ENCODE data around the gene TCF23.
"Not testable (repeated sequence)": the region's sequence is repeated elsewhere in the genome, so short reads cannot be mapped to it uniquely, and the experiment has no call there.

TCF23 gene

DNA sequence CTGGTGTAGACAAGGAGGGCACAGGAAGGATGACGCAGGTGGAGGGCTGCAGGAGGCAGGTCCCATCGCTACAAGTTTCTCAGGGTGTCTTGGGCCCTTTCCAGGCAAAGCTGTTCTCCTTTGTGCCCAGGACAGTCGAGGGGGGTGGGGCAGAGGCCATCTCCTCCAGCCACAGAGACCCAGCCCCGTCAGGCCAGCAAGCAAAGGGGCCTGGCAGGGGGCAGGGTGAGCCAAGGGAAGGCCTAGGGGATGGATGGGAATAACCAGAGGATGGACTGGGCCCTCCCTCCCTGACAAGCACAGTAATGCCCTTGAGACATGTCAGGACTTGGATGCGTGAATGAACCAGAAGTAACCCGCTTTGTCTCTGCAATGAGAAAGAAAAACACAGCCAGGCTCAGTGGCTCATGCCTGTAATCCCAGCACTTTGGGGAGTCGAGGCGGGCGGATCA is 6.3 kb downstream of the TCF23 start:
- no peak for DNase-seq

DNA sequence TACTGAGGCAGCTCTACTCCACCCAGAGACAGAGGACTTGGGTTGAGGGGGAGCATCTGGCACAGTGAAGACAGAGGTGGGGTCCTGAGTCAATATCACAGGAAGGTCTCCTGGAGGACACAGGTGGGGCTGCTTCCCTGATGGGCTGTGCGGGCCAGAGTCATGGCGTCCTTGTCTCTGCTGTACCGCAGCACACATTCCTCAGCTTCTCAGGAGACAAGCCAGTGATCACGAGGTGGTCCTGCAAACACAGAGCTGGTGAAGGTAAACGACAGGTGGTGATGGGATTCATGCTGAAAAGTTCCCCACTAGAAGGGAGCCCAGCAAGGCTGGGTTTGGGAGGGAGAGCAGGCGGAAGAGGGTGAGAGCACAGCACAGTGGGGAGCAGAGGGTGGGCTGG is 9.7 kb downstream of the TCF23 start:
- no peak for DNase-seq

DNA sequence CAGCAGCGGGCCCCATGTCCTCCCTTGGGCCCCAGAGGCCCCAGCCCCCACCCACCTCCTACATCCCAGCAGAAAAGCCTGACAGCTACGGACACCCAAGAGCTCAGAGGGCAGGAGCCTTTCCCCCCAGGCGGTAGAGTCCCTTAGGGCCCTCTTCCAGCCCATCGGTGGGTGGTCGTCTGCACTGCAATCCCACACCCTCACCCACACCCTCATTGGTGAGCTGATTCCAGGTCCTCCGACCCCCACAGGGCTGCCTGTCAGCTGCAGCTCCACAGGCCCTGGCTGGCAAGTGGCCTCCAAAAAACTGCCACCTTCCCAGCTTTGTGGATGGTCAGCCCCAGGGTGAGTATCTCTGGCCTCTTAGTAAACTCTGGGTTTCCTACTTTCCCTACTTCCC is 10.5 kb downstream of the TCF23 start:
- no peak for DNase-seq

DNA sequence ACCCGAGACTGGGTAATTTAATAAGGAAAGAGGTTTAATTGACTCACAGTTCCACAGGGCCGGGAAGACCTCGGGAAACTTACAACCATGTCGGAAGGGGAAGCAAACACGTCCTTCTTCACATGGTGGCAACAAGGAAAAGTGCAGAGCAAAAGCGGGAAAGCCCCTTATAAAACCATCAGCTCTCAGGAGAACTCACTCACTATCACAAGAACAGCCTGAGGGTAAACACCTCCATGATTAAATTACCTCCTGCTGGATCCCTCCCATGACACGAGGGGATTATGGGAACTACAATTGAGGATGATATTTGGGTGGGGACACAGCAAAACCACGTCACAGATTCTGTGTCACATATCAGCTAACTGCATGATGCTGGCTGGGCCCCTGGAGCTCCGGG is 11.4 kb downstream of the TCF23 start:
- no peak for DNase-seq

DNA sequence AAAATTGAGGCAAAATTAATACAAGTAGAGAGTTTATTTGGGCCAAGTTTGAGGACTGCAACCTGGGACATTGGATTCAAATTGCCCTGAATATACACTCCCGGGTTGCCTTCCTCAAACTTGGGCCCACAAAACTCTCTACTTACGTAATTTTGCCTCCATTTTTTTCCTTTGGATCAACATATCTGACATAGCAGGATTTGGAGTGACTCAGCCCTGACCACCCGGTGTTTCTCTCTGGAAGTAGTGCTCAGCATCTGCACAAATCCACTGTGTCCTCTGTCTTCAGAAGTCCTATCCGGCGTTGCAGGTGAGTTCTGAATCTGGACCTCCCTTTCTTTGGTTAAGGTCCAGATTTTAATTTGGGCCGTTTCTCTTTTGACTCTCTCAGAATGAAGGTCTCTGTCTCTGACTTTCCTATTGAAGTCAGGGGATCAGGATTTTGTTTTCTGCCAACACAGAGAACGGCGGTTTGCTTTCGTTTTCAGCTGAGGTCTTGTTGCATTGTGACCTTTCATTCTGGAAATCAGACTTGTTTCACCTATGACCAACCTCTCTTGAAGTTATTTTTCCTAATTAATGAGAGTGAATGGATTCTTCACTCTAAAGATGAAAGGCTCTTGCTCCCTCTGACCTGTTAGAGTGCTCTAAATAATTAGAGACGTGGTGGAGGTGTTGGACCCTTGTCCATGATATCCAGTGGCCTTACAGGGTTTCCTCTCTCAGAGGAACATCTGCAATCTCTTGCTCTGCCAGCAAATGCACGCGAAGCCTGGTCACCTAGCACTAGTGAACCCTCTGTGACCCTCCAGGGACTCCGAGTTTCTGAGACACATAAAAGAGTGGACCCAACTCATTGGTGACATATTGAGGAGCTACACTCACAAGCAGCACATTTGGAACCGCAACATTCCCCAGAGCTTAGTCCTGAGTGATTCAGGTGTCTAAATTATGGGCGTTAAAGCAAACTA is 13.6 kb downstream of the TCF23 start:
- DNase-seq, result no peak

DNA sequence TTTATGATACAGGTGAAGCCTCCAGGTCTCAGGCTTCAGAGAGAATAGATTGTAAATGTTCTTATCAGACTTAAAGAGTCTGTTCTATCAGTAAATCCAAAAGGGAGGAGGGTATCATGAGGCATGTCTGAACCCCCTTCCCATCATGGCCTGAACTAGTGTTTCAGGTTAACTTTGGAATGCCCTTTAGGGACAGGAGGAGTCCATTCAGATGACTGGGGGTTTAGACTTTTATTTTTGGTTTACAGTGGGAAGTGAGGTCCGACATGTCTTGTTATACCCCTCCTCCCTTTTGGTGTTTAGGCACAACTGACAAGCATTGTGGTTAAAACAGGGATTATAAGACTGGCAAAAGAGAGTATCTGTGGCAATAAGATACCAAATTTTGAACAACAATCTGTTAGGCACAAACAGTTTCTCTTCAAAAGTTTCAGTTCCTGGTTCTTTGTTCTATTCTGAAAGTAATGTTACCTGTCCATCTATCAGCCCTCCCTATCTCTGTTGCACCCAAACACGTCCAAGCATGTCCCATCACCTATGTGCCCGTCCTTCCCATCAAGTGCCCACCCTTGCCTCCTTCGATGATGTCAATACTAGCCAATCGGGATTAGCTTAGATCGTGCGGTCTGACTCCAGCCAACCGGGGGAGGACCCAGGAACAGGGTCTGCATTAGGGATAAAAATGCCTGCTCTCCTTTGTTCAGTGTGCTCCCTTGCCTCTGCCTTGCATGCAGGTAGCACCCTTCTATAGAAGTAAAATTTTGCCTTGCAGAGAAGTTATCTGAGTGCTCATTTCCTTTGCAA is 16.4 kb downstream of the TCF23 start:
- DNase-seq, result no peak

DNA sequence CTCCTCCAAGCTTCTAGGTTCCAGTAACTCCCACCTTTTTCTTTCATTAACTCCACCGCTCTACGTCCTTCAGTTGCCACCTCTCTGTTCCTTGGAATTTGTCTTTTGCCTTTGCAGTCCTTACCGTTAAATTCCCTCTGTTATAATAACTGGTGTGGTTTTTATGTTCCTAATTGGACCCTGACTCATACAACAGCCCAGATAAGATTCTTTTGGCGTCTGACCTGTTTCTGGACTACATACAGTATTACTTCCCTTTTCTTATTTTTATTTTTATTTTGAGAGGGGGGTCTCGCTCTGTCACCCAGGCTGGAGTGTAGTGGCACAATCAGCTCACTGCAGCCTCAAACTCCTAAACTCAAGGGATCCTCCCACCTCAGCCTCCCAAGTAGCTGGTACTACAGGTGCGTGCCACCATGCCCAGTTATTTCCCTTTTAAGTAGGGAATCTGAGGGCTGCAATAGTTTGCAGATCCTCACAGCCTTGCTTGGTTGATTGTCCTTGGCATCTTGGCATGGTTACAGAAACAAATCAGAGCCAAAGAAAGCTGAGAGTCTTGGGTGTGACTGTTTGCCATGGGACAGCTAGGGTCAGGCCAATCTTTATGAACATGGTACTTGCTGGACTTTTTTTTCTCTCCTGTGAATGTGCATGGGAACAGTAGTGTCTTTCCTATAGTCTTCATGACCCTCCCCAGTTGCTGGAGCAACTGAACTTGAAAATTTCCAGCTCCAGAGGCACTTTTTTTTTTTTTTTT is 22.0 kb downstream of the TCF23 start:
- no peak for DNase-seq

DNA sequence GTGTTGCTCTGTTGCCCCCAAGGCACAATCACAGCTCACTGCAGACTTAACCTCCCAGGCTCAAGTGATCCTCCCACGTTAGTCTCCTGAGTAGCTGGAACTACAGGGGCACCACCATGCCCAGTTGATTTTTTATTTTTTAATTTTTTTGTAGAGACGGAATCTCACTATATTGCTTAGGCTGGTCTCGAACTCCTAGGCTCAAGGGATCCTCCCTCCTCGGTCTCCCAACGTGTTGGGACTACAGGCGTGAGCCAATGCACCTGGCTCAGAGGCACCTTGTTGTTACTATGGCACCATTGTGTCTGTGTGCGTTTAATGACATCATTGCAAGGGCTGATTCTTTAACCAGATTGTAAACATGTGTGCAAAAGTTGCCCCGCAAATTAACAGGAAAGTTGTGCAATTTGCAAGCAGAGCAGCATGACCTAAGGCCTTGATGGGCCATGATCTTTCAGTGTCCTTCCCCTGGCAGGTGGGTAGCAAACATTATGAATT is 22.6 kb downstream of the TCF23 start:
- no peak for DNase-seq

DNA sequence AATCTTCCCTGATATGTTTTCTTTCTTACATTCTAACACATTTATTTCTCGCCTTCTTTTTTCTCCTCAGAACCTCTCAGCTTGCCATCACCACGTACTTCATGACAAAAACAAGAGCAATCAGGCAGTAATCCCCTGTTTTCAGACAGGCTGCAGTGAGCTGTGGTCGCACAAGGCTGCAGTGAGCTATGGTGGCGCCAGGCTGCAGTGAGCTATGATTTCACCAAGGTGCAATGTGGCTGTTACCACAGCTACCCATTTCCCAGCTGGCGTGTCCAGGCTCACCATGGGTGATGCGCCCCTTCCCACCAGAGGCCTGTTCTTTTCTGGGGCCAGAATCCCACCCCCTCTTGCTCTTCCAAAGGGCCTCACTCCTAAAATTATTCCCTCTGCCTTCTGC is 25.8 kb downstream of the TCF23 start:
- no peak for DNase-seq

DNA sequence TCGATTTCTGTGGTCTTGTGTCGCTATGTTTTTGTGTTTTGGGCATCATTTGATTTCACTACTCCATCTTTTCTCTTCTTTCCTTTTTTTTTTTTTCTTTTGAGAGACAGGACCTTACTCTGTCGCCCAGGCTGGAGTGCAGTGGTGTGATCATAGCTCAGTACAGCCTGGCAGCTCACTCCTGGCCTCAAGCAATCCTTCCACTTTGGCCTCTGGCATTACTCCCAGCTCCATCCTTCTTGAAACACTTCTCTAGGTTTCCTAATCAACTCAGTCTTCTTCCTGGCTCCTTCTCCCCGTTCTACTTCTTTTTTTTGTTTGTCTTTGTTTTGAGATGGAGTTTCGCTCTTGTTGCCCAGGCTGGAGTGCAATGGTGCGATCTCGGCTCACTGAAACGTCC is 26.5 kb downstream of the TCF23 start:
- no peak for DNase-seq

DNA sequence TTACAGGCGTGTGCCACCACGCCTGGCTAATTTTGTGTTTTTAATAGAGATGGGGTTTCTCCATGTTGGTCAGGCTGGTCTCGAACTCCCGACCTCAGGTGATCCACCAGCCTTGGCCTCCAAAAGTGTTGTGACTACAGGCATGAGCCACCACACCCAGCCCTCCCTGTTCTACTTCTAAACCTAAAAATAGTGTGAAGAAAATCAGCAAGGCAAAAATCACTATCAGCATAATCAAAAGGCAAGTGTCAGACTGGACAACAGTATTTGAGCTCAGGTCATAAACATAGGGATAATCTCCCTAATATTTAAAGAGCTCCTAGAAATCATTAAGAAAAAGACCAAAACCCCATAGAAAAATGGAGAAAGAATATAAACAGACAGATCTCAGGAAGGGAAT is 27.0 kb downstream of the TCF23 start:
- not testable (repeated sequence) for DNase-seq

DNA sequence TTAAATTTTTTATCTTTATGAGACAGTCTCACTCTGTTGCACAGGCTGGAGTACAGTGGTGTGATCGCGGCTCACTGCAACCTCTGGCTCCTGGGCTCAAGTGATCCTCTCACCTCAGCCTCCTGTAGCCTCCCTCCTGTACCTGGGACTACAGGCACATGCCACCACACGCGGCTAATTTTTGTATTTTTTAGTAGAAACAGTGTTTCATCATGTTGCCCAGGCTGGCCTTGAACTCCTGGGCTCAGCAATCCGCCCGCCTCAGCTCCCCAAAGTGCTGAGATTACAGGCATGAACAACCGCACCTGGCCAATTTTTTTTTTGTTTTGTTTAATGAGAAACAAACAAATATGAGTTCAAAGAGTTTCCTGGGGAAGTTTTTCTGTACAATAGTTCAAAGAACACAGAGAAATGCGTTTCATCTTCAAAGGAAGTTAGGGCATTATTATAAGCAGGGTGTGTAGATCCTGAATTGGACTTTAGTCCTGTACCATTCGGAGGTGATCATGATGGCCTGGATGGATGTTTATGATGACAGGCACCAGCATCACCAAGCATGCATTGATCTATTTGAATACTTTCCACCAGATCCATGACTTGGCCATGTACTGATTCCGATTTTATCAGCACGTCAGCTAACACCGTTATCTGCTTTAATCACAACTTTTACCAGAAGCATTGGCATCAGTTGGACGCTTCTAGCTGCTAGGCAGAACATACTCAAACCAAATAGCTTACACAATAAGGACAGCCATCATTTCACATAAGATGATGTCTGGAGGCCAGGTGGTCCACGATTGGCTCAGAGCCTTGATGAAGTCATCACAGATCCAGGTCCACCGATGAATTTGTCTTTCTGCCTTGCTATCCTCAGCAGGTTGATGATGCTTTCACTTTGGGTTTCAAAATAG is 28.9 kb downstream of the TCF23 start:
- no peak for DNase-seq

DNA sequence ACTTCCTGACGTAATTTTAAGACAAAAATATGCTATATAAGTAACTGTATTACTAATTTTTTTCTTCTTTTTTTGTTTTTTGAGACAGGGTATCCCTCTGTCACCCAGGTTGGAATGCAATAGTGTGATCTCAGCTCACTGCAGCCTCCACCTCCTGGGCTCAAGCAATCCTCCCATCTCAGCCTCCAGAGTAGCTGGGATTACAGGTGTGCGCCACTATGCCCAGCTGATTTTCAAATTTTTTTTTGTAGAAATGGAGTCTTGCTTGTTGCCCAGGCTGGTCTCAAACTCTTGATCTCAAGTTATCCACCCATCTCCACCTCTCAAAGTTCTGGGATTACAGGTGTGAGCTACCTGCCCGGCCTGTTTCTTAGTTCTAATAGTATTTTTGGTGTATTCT is 29.7 kb downstream of the TCF23 start:
- DNase-seq, result no peak

DNA sequence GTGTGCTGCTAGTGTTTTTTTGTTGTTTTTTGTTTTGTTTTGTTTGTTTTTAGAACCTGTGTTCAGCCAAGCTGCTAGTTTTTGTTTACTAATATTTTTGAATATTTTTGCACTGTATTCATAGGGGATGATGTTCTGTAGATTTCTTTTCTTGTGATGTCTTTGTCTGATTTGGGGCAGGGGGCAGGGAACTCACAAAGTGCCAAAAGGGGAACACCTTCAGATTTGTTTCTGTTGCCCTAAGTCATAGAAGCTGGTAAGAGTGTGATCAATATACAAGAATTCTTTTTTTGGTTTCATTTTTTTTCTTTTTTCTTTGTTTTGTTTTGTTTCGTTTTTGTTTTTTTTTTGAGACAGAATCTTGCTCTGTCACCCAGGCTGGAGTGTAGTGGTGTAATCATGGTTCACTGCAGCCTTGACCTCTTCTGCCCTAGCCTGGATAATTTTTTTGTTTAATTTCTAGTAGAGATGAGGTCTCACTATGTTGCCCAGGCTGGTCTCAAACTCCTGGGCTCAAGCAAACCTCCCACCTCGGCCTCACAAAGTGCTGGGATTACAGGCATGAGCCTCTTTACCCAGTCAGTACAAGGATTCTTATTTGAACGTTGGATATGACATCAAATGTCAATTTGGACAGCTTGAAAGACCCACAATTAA is 30.7 kb downstream of the TCF23 start:
- no peak for DNase-seq

DNA sequence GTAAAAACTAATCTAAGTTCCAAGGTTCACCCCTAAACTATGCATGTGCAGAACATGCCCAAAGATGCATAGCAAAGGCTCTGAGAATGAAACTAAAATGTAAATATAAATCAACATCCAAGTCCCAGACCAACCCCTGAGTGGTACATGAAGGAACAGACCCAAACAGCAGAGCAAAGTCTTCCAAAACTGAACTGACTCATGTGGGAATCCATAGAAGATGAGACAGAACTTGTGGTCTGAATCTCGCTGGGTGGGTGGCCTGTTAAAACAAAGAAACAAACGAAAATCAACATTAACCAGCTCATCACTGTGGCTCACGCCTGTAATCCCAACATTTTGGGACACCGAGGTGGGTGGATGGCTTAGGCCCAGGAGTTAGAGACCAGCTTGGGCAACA is 33.5 kb downstream of the TCF23 start:
- no peak for DNase-seq

DNA sequence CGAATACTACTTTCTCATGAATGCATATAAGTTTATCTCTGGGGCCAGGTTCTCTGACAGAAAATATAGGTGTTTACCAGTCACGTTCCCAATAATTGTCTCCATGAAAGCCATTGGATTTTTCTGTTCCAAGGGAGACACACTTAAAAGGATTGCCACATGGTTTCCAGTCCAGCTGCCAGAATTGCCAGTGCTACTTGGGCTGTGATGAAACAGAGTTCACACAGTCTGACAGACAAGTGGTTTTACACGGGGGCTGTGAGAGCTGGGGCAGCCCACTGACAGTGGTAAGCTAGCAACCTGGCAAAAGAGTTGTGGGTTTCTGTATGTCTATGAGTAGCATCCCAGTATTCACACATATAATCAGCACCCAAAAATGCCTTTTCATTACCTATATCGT is 35.3 kb downstream of the TCF23 start:
- no peak for DNase-seq

DNA sequence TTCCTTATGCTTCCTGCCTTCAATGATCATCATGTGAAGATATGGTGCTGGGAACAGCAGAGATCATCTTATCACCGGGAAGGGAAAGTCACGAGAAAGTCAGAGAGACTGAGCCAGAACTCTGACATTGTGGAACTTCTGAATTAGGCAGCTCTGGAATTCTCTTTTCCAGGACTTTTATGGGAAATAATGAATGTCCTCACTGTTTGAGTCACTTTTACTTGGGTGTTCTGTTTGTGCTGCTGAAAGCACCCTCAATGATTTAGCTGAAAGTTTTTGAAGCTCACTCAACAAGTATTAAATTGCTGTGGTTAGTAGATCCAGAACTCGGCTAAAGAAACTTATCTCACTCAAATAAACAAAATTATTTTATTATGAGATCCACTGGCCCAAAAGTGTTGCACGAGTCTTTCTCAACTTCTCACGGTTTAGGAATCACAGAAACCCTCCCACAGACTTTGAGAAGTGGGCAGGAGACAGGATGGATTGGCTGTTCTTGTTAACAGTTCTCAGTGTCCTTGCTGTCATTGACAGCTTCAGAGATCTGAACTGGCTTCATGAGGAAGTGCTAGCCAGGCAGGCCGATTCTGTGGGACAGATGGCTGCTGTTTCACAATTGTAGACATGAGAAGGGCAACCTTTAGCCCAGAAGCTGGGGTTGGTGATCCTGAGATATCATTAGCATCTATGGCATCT is 36.7 kb downstream of the TCF23 start:
- DNase-seq, result no peak

DNA sequence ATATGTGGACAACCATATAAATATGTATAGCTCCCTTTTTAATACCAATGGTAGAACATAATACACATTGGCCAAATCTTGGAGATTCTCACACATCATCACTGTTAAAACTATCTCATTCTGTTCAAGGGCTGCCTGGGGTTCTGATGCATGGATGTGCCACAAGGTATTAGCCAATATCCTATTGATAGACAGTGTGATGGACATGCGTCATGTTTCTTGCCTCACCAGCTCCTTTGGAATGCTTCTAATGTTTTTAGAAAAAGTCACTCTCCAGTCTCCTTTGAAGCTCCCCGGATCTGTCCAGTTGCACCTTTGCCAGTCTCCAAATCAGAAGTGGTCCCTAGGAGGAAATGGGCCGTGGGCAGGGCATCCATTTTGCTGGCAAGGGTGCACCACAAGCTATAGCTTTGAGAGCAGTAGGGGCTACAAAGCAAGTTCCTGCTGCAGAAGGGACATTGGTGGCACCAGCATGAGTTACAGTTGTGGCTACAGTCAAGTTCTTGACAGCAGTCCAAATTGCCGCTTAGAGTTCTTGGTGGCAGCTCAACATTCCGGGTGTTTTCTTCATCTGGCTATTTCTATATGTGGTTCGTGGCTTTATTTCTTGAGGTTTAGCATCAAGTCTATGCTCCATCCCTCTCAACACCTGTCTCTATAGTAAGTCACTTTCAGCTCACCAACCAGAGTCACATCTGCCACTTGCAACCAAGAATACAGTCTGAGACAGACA is 38.0 kb downstream of the TCF23 start:
- DNase-seq, result no peak

DNA sequence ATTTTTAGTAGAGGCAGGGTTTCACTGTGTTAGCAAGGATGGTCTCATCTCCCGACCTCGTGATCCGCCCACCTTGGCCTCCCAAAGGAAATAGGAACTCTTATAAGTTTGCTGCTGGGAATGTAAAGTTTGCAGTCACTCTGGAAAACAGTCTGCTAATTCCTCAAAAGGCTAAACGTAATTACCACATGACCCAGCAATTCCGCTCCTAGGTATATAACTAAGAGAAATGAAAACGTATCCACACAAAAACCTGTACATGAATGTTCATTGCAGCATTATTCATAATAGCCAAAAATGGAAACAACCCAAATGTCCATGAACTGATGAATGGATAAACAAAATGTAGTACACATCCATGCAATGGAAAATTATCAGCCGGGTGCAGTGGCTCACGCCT is 41.2 kb downstream of the TCF23 start:
- DNase-seq, result no peak
